Ovary (tissue), 3 donors: ENCODE measurements around the gene ANO10.
"Not testable (repeated sequence)": the region's sequence is repeated elsewhere in the genome, so short reads cannot be mapped to it uniquely, and the experiment has no call there.

ENCODE experiments used
- POLR2A ChIP-seq: fragments of 450-650 bp; IDR thresholded peaks from one replicate; pipeline ENCODE4 v1.6.1; 2017; ENCODE audit warnings: antibody characterized with exemption, mild to moderate bottlenecking, moderate library complexity
- TF ChIP-seq, protein P1 (sequence below), 3 donors: fragments of 450-650 bp in 2 of 3; fragments of 200-600 bp in 1 of 3; IDR thresholded peaks; one replicate each; pipeline versions ENCODE4 v1.5.1 to v1.8.0; 2016 to 2022; ENCODE audit warnings: antibody characterized with exemption in 3 of 3, mild to moderate bottlenecking in 1 of 3
- donor health status: DM: no; HTN: no; CAD: no.

DNA sequence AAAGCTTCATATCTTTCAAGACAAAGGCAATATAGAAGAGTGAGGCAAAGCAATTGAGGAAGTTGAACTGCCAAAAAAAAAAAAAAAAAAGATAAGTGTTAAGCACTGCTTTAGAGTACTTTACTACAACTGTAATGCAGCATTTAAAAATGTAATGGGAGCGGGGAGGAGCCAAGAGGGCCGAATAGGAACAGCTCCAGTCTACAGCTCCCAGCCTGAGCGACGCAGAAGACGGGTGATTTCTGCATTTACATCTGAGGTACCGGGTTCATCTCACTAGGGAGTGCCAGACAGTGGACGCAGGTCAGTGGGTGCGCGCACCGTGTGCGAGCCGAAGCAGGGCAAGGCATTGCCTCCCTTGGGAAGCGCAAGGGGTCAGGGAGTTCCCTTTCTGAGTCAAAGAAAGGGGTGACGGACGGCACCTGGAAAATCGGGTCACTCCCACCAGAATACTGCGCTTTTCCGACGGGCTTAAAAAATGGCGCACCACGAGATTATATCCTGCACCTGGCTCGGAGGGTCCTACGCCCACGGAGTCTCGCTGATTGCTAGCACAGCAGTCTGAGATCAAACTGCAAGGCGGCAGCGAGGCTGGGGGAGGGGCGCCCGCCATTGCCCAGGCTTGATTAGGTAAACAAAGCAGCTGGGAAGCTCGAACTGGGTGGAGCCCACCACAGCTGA lies 56.0 kb downstream of the ANO10 start:
- TF ChIP-seq, protein P1, sequence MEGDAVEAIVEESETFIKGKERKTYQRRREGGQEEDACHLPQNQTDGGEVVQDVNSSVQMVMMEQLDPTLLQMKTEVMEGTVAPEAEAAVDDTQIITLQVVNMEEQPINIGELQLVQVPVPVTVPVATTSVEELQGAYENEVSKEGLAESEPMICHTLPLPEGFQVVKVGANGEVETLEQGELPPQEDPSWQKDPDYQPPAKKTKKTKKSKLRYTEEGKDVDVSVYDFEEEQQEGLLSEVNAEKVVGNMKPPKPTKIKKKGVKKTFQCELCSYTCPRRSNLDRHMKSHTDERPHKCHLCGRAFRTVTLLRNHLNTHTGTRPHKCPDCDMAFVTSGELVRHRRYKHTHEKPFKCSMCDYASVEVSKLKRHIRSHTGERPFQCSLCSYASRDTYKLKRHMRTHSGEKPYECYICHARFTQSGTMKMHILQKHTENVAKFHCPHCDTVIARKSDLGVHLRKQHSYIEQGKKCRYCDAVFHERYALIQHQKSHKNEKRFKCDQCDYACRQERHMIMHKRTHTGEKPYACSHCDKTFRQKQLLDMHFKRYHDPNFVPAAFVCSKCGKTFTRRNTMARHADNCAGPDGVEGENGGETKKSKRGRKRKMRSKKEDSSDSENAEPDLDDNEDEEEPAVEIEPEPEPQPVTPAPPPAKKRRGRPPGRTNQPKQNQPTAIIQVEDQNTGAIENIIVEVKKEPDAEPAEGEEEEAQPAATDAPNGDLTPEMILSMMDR (IDR thresholded peaks at IDR 0.05) = not testable (repeated sequence)
- TF ChIP-seq POLR2A = not testable (repeated sequence)
